Chondrocyte (in vitro differentiated cells): Measurements from ENCODE around the gene PIGS. TPM values are rescaled to one million over a fixed set of nuclear protein-coding genes. Genes with fewer than 3 reads are reported as not detected.

Experiments
- DNase-seq: peaks from one replicate; pipeline ENCODE4 v3.0.0; 2021; ENCODE audit warnings: mixed read lengths, low spot score
- H3K27ac Mint-ChIP-seq: one replicate; pipeline ENCODE4 v1.8.0; 2021; ENCODE audit warnings: mild to moderate bottlenecking, moderate library complexity, mixed read lengths; ENCODE audit not compliant: unreplicated experiment
- H3K27me3 Mint-ChIP-seq: 2 replicates; pipeline ENCODE4 v1.8.0; 2021; ENCODE audit warnings: low read depth, mixed read lengths
- H3K36me3 Mint-ChIP-seq: 2 replicates; pipeline ENCODE4 v1.8.0; 2021; ENCODE audit warnings: low read depth, mixed read lengths
- H3K4me1 Mint-ChIP-seq: 2 replicates; pipeline ENCODE4 v1.8.0; 2021; ENCODE audit warnings: low read depth, mild to moderate bottlenecking, mixed read lengths
- H3K4me3 Mint-ChIP-seq: one replicate; pipeline ENCODE4 v1.8.0; 2021; ENCODE audit warnings: mild to moderate bottlenecking, moderate library complexity, mixed read lengths; ENCODE audit not compliant: unreplicated experiment
- H3K9me3 Mint-ChIP-seq: 2 replicates; pipeline ENCODE4 v1.8.0; 2021; ENCODE audit warnings: low read depth, mixed read lengths
- CTCF ChIP-seq: fragments of 200-600 bp; sonication (generic); IDR thresholded peaks from 2 replicates; pipeline ENCODE4 v1.5.0; 2021; ENCODE audit warnings: antibody characterized with exemption, mild to moderate bottlenecking, moderate library complexity
- total RNA-seq: library from RNA; stranded (reverse); gene quantifications from 3 replicates; pipeline ENCODE4 v1.2.1, GENCODE V29; 2021

Gene PIGS
- total RNA-seq, 1 donor from 2014 or later: 62.9 TPM

DNA sequence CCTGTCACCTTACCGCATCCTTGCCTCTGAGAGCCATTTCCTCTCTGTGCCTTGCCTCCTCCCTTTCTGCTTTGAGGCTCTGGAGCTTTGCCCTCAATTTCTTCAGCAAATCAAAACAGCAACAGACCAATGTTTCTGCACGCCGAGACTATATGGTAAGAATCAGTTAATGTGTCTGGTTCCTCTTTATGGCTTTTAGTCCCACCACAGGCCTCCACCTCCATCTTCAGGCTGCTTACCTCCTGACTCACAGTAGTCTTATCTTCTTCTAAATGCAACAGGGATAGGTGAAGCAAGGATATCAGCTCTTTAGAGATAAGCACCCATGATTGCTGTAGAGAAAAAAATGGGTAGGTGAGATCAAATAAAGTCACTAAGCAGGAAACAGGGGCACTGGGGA is 14.5 kb upstream of the PIGS start:
- peaks cover 13% of the 10 kb centered on the region for H3K36me3 Mint-ChIP-seq
- no peak for DNase-seq
- no peak overlapping the region for H3K4me3 Mint-ChIP-seq
- no peaks in the 10 kb centered on the region for H3K27me3 Mint-ChIP-seq
- H3K27ac Mint-ChIP-seq: no peak overlapping the region
- H3K9me3 Mint-ChIP-seq: no peaks in the 10 kb centered on the region
- no peak for TF ChIP-seq CTCF
- H3K4me1 Mint-ChIP-seq: no peaks in the 10 kb centered on the region

- no peak for TF ChIP-seq CTCF
- Mint-ChIP-seq H3K4me3 (no peak overlapping the region), H3K36me3 (peaks cover 13% of the 10 kb centered on the region), H3K27ac (no peak overlapping the region), H3K4me1 (no peaks in the 10 kb centered on the region), H3K27me3 (no peaks in the 10 kb centered on the region), H3K9me3 (no peaks in the 10 kb centered on the region)
- DNase-seq: no peak
Observed at GRCh38 chr17:28584434-28584833, 13.1 kb upstream of the PIGS start.

DNA sequence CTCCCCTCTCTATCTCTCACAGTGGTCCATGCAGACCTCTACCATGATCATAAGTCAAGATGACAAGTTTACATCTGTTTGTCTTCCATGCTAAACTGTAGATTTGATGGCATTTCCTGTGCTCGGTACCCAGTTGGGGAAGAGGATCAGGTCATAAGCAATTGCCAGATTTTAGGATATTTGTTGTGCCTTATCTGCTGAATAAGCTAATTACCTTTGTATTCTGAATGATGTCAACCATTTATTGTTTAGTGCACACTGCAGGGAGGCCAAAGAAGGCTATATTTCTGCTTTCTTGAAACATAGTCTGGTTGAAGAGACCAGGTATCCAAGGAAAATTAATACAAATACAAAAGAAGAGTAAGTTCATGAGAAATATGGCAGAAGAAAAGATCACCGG is 11.2 kb upstream of the PIGS start:
- Mint-ChIP-seq H3K4me3 (no peak overlapping the region), H3K27me3 (no peaks in the 10 kb centered on the region), H3K27ac (no peak overlapping the region), H3K36me3 (peaks cover 13% of the 10 kb centered on the region), H3K9me3 (no peaks in the 10 kb centered on the region), H3K4me1 (no peaks in the 10 kb centered on the region)
- TF ChIP-seq CTCF: no peak
- DNase-seq: no peak

GRCh38 chr17:28580959-28581358 is 9.6 kb upstream of the PIGS start:
- DNase-seq: no peak
- TF ChIP-seq CTCF: no peak
- Mint-ChIP-seq H3K27ac (no peak overlapping the region), H3K4me1 (no peaks in the 10 kb centered on the region), H3K36me3 (peaks cover 13% of the 10 kb centered on the region), H3K27me3 (no peaks in the 10 kb centered on the region), H3K4me3 (no peak overlapping the region), H3K9me3 (no peaks in the 10 kb centered on the region)

- H3K4me1 Mint-ChIP-seq: no peaks in the 10 kb centered on the region
- no peak for TF ChIP-seq CTCF
Observed at GRCh38 chr17:28579526-28579925, 8.2 kb upstream of the PIGS start.

More at GRCh38 chr17:28579526-28579925, 8.2 kb upstream of the PIGS start:
- H3K27ac Mint-ChIP-seq: no peak overlapping the region
- peaks cover 6% of the 10 kb centered on the region for H3K36me3 Mint-ChIP-seq
- H3K4me3 Mint-ChIP-seq: no peak overlapping the region
- H3K27me3 Mint-ChIP-seq: no peaks in the 10 kb centered on the region
- no peaks in the 10 kb centered on the region for H3K9me3 Mint-ChIP-seq
- DNase-seq: no peak
